ENCODE data around the gene ERBB4. TPM values are rescaled to one million over a fixed set of nuclear protein-coding genes. Genes with fewer than 3 reads are reported as not detected.
"Not testable (repeated sequence)": the region's sequence is repeated elsewhere in the genome, so short reads cannot be mapped to it uniquely, and the experiment has no call there.

ERBB4 gene
- total RNA-seq, 2 experiments from 2014 or later = not detected

- no peaks in the 10 kb centered on the region for H3K4me1 Mint-ChIP-seq (ENCODE audit: low read depth)
- no peaks in the 10 kb centered on the region for H3K36me3 Mint-ChIP-seq (ENCODE audit: low read depth)
- no peaks in the 10 kb centered on the region for H3K9me3 Mint-ChIP-seq (ENCODE audit: insufficient read depth)
- no peak overlapping the region for H3K4me3 Mint-ChIP-seq
- ChIA-PET POLR2A (no interaction called here), CTCF (no interaction called here)
- DNase-seq (no peak), ATAC-seq (no peak)
- no peaks in the 10 kb centered on the region for H3K27me3 Mint-ChIP-seq (ENCODE audit: low read depth)
- H3K27ac Mint-ChIP-seq = no peak overlapping the region
Observed at GRCh38 chr2:212136216-212136795, 402.3 kb downstream of the ERBB4 start.

GRCh38 chr2:212135739-212136138 is 402.9 kb downstream of the ERBB4 start:
- no peak overlapping the region for H3K27ac Mint-ChIP-seq
- H3K4me1 Mint-ChIP-seq (ENCODE audit: low read depth) = no peaks in the 10 kb centered on the region
- ATAC-seq = no peak
- H3K36me3 Mint-ChIP-seq (ENCODE audit: low read depth) = no peaks in the 10 kb centered on the region
- no peak overlapping the region for H3K4me3 Mint-ChIP-seq
- H3K27me3 Mint-ChIP-seq (ENCODE audit: low read depth) = no peaks in the 10 kb centered on the region
- POLR2A ChIA-PET = no interaction called here
- no peaks in the 10 kb centered on the region for H3K9me3 Mint-ChIP-seq (ENCODE audit: insufficient read depth)
- DNase-seq = no peak
- CTCF ChIA-PET = no interaction called here

- no peak for DNase-seq
- CTCF ChIA-PET = no interaction called here
- H3K9me3 Mint-ChIP-seq (ENCODE audit: insufficient read depth) = no peaks in the 10 kb centered on the region
Observed at GRCh38 chr2:212133337-212133736, 405.3 kb downstream of the ERBB4 start.

GRCh38 chr2:212124598-212124997 is 414.0 kb downstream of the ERBB4 start:
- ChIA-PET POLR2A (no interaction called here), CTCF (no interaction called here)
- no peaks in the 10 kb centered on the region for H3K36me3 Mint-ChIP-seq (ENCODE audit: low read depth)
- H3K4me3 Mint-ChIP-seq = no peak overlapping the region
- no peak for DNase-seq
- H3K4me1 Mint-ChIP-seq (ENCODE audit: low read depth) = no peaks in the 10 kb centered on the region
- ATAC-seq = no peak
- H3K9me3 Mint-ChIP-seq (ENCODE audit: insufficient read depth) = peaks cover 3% of the 10 kb centered on the region
- no peak overlapping the region for H3K27ac Mint-ChIP-seq
- H3K27me3 Mint-ChIP-seq (ENCODE audit: low read depth) = no peaks in the 10 kb centered on the region

More at GRCh38 chr2:212133337-212133736, 405.3 kb downstream of the ERBB4 start:
- H3K4me1 Mint-ChIP-seq (ENCODE audit: low read depth) = no peaks in the 10 kb centered on the region
- no peaks in the 10 kb centered on the region for H3K27me3 Mint-ChIP-seq (ENCODE audit: low read depth)
- no peaks in the 10 kb centered on the region for H3K36me3 Mint-ChIP-seq (ENCODE audit: low read depth)
- no peak for ATAC-seq
- POLR2A ChIA-PET = no interaction called here
- no peak overlapping the region for H3K27ac Mint-ChIP-seq
- H3K4me3 Mint-ChIP-seq = no peak overlapping the region

- DNase-seq = no peak
- ChIA-PET POLR2A (no interaction called here), CTCF (no interaction called here)
- ATAC-seq = no peak
- Mint-ChIP-seq H3K4me1 (ENCODE audit: low read depth) (no peaks in the 10 kb centered on the region), H3K9me3 (ENCODE audit: insufficient read depth) (no peaks in the 10 kb centered on the region), H3K4me3 (no peak overlapping the region), H3K27ac (no peak overlapping the region), H3K27me3 (ENCODE audit: low read depth) (no peaks in the 10 kb centered on the region), H3K36me3 (ENCODE audit: low read depth) (no peaks in the 10 kb centered on the region)
Observed at GRCh38 chr2:212119591-212119990, 419.0 kb downstream of the ERBB4 start.

GRCh38 chr2:212117926-212118325 is 420.7 kb downstream of the ERBB4 start:
- no peaks in the 10 kb centered on the region for H3K4me1 Mint-ChIP-seq (ENCODE audit: low read depth)
- H3K4me3 Mint-ChIP-seq = no peak overlapping the region
- H3K27me3 Mint-ChIP-seq (ENCODE audit: low read depth) = no peaks in the 10 kb centered on the region
- CTCF ChIA-PET = no interaction called here
- no peak overlapping the region for H3K27ac Mint-ChIP-seq
- DNase-seq (no peak), ATAC-seq (no peak)
- no peaks in the 10 kb centered on the region for H3K36me3 Mint-ChIP-seq (ENCODE audit: low read depth)
- POLR2A ChIA-PET = no interaction called here
- H3K9me3 Mint-ChIP-seq (ENCODE audit: insufficient read depth) = no peaks in the 10 kb centered on the region

GRCh38 chr2:212114489-212114888 is 424.1 kb downstream of the ERBB4 start:
- ATAC-seq (no peak), DNase-seq (no peak)
- POLR2A ChIA-PET = no interaction called here
- Mint-ChIP-seq H3K4me3 (no peak overlapping the region), H3K36me3 (ENCODE audit: low read depth) (no peaks in the 10 kb centered on the region), H3K9me3 (ENCODE audit: insufficient read depth) (no peaks in the 10 kb centered on the region), H3K27ac (no peak overlapping the region), H3K4me1 (ENCODE audit: low read depth) (no peaks in the 10 kb centered on the region), H3K27me3 (ENCODE audit: low read depth) (no peaks in the 10 kb centered on the region)
- CTCF ChIA-PET = no interaction called here

- Mint-ChIP-seq H3K4me1 (ENCODE audit: low read depth) (no peaks in the 10 kb centered on the region), H3K27ac (no peak overlapping the region), H3K9me3 (ENCODE audit: insufficient read depth) (no peaks in the 10 kb centered on the region), H3K4me3 (no peak overlapping the region), H3K27me3 (ENCODE audit: low read depth) (no peaks in the 10 kb centered on the region), H3K36me3 (ENCODE audit: low read depth) (no peaks in the 10 kb centered on the region)
- POLR2A ChIA-PET = no interaction called here
- ATAC-seq = no peak
- CTCF ChIA-PET = no interaction called here
- no peak for DNase-seq
Observed at GRCh38 chr2:212112401-212112800, 426.2 kb downstream of the ERBB4 start.

- Mint-ChIP-seq H3K4me1 (ENCODE audit: low read depth) (no peaks in the 10 kb centered on the region), H3K9me3 (ENCODE audit: insufficient read depth) (no peaks in the 10 kb centered on the region), H3K27ac (no peak overlapping the region), H3K27me3 (ENCODE audit: low read depth) (no peaks in the 10 kb centered on the region), H3K36me3 (ENCODE audit: low read depth) (no peaks in the 10 kb centered on the region), H3K4me3 (no peak overlapping the region)
- DNase-seq = no peak
- no peak for ATAC-seq
- CTCF ChIA-PET = interaction anchor here (0.9 kb wide), 1 partner anchor 11 kb away, joined by 3 read pairs; no protein-coding TSS in a partner anchor
- POLR2A ChIA-PET = no interaction called here
Observed at GRCh38 chr2:212109792-212110680, 428.6 kb downstream of the ERBB4 start.

- DNase-seq (no peak), ATAC-seq (no peak)
- Mint-ChIP-seq H3K9me3 (ENCODE audit: insufficient read depth) (no peaks in the 10 kb centered on the region), H3K4me1 (ENCODE audit: low read depth) (no peaks in the 10 kb centered on the region), H3K36me3 (ENCODE audit: low read depth) (no peaks in the 10 kb centered on the region), H3K27me3 (ENCODE audit: low read depth) (no peaks in the 10 kb centered on the region), H3K27ac (no peak overlapping the region), H3K4me3 (no peak overlapping the region)
- ChIA-PET POLR2A (no interaction called here), CTCF (no interaction called here)
Observed at GRCh38 chr2:212109217-212109616, 429.4 kb downstream of the ERBB4 start.

GRCh38 chr2:212107989-212108388 is 430.6 kb downstream of the ERBB4 start:
- DNase-seq (no peak), ATAC-seq (no peak)
- no peak overlapping the region for H3K27ac Mint-ChIP-seq
- ChIA-PET CTCF (no interaction called here), POLR2A (no interaction called here)
- no peaks in the 10 kb centered on the region for H3K36me3 Mint-ChIP-seq (ENCODE audit: low read depth)
- no peaks in the 10 kb centered on the region for H3K4me1 Mint-ChIP-seq (ENCODE audit: low read depth)
- H3K4me3 Mint-ChIP-seq = no peak overlapping the region
- H3K9me3 Mint-ChIP-seq (ENCODE audit: insufficient read depth) = no peaks in the 10 kb centered on the region
- no peaks in the 10 kb centered on the region for H3K27me3 Mint-ChIP-seq (ENCODE audit: low read depth)

- ChIA-PET POLR2A (no interaction called here), CTCF (no interaction called here)
- Mint-ChIP-seq H3K36me3 (ENCODE audit: low read depth) (no peaks in the 10 kb centered on the region), H3K27ac (no peak overlapping the region), H3K9me3 (ENCODE audit: insufficient read depth) (no peaks in the 10 kb centered on the region), H3K4me3 (no peak overlapping the region), H3K27me3 (ENCODE audit: low read depth) (no peaks in the 10 kb centered on the region), H3K4me1 (ENCODE audit: low read depth) (no peaks in the 10 kb centered on the region)
- no peak for ATAC-seq
- DNase-seq = no peak
Observed at GRCh38 chr2:212107014-212107413, 431.6 kb downstream of the ERBB4 start.

GRCh38 chr2:212106536-212106935 is 432.1 kb downstream of the ERBB4 start:
- H3K9me3 Mint-ChIP-seq (ENCODE audit: insufficient read depth); H3K4me3 Mint-ChIP-seq; H3K36me3 Mint-ChIP-seq (ENCODE audit: low read depth); CTCF ChIA-PET; H3K4me1 Mint-ChIP-seq (ENCODE audit: low read depth); POLR2A ChIA-PET; H3K27me3 Mint-ChIP-seq (ENCODE audit: low read depth); DNase-seq; H3K27ac Mint-ChIP-seq; ATAC-seq: not testable (repeated sequence)

All from activated CD8-positive, alpha-beta T cell treated with anti-CD3 and anti-CD28 coated beads, Interleukin-2, amount 10 ng/mL, durations not matched to agents 7 days and 5 days (primary cell).